GM12865 (cell line): ENCODE data around the gene SH3PXD2A.

Experiments
- DNase-seq: peaks from one replicate; pipeline ENCODE4 v3.0.0; 2010; ENCODE audit warnings: low read depth
- H3K4me3 ChIP-seq: 2 replicates; pipeline ENCODE4 v1.5.1; 2011; ENCODE audit warnings: mild to moderate bottlenecking, low read depth, low read length, control low read depth
- TF ChIP-seq, protein P1 (sequence below): IDR thresholded peaks from 2 replicates; pipeline ENCODE4 v1.5.1; 2011; ENCODE audit warnings: low read length, control low read depth, low read depth, inconsistent platforms; ENCODE audit not compliant: insufficient read depth; ENCODE audit errors: missing control alignments

The SH3PXD2A gene

DNA sequence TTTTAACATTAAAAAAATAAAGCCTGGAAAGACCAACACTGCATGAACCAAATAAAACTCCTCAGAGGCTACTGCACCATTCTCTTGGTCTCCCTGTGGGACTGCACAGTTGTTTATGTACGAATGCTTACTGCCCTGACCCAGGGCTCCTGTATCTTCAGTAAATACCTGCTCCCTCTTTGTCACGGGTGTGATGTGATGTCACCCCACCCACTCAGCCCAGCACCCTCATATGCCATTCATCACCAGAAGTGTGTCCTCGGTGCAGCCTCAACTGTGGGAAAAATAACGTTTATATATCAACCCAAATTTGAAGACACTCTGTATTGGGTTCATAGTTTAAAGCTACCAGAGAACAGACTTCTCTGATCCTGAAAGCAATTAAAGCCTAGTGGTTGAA is 14.0 kb upstream of the SH3PXD2A start:
- no peak for DNase-seq
- no peak overlapping the region for H3K4me3 ChIP-seq
- TF ChIP-seq, protein P1, sequence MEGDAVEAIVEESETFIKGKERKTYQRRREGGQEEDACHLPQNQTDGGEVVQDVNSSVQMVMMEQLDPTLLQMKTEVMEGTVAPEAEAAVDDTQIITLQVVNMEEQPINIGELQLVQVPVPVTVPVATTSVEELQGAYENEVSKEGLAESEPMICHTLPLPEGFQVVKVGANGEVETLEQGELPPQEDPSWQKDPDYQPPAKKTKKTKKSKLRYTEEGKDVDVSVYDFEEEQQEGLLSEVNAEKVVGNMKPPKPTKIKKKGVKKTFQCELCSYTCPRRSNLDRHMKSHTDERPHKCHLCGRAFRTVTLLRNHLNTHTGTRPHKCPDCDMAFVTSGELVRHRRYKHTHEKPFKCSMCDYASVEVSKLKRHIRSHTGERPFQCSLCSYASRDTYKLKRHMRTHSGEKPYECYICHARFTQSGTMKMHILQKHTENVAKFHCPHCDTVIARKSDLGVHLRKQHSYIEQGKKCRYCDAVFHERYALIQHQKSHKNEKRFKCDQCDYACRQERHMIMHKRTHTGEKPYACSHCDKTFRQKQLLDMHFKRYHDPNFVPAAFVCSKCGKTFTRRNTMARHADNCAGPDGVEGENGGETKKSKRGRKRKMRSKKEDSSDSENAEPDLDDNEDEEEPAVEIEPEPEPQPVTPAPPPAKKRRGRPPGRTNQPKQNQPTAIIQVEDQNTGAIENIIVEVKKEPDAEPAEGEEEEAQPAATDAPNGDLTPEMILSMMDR = no peak

DNA sequence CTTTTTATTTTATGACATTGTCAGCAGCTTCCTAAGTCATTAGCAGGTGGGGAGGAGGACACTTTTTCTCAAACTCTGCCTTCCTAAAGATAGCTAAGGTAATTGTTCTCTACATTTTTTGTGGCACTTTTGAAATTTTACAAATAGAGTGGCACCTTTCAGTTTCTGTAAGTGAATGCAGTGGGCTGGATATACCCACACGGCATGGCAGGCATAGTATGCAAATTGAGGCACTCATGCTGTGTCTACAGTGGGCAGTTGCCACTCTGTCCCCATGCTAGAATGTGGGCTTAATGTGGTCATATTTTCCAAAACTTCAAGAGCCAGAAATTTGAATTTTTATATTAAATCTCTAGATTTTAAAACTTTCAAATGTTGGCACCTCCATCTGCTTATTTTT is 12.8 kb upstream of the SH3PXD2A start:
- H3K4me3 ChIP-seq = no peak overlapping the region
- TF ChIP-seq, protein P1 = no peak
- DNase-seq = no peak

DNA sequence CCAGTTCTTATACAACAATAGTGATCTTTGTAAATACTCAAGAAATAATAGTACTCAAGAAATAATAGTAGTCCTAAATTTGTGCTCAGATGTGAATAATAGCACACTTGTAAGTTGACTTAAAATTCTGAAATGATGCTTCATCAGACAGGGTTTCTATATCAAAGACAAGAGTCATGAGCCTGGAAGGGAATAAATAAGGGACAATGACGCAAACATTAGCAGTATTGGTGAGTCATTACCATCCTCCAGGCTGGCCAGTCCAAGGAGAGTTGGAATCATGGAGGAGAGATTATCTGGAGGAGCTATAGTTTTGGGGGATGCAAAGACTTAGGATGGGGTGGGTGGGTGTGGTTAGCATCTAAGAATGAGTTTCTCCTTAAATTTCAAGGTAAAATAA is 6.1 kb upstream of the SH3PXD2A start:
- no peak overlapping the region for H3K4me3 ChIP-seq
- no peak for DNase-seq
- TF ChIP-seq, protein P1 = no peak

DNA sequence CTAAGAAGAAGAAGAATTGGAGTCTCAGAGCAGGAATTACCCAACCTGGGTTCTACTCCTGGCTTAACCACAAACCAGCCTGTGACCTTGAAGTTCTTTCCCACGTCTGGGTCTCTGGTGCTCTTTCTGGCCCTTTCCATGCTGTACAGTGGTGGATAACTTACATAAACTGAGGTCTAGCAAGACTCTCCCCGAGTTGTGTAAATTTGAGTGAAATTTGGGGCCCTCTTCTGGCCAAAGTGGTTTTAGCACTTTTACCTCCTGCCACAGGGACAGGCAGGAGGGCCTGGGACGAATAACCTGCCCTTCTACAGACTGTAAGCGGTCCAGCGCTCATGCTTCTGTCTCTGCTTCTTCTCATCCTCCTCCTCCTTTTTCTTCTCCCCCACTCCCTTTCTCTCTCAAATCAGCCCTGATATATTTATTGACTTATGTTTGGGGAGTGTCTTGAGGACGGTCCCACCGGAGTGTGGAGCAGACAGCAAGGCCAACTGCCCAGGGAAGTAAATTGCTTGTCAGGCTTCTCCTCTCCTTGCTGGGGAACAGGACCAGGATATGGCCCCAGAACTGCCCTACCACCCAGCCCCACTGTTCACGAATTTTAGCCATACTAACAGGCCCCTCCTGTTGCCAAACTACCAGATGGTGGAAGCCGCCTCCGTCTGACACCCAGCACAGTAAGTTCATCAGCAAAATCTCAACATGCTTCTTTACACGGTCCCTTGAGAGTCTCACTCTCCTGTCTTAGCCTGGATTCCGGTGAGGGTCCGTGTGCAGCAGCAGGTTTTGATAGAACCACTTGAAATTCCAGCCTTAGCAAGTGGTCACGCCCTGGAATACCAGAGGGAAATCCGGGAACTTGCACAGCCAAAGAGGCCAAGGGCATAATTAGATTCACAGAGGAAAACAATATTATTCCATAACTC is 4.0 kb upstream of the SH3PXD2A start:
- no peak overlapping the region for H3K4me3 ChIP-seq
- peak; percentile 65 for DNase-seq
- TF ChIP-seq, protein P1 = peak; percentile 60

DNA sequence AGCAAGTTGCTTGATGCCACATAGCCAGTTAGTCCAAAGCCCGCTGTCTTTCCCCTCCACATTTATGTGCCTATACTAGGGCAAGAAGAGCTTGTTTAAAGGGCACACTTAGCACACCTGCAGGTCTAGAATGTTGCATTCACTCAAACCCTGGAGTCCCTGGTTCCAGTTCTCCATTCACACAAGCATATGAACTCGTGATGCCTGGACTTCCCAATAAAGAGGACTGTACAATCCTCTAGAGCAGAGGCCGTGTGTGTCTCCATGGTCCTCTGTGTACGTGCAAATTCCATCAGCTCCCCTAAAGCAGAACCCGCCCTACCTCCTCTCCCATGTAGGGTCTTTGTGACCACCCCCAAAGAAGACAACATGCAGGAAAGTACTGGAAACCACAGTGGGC is 3.0 kb upstream of the SH3PXD2A start:
- TF ChIP-seq, protein P1 = no peak
- DNase-seq = no peak
- H3K4me3 ChIP-seq = no peak overlapping the region

DNA sequence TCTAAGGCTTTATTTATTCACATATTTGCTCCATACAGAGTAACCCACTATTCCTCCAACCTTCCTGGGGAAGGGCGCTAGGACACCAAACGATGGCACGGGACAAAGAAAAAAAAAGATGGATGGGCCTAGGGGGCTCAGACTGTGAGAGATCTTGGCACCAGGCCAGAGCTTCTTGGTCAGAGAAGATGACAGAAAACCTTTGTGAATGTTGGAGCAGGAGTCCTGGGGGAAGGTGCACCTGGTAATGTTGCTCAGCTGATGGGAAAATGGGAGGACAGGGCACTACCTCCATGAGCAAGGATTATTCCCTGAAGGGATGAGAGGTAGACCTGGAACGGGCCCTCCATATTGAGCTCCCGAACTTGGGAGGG is 1.4 kb upstream of the SH3PXD2A start:
- no peak for DNase-seq
- TF ChIP-seq, protein P1 = no peak
- H3K4me3 ChIP-seq = no peak overlapping the region
